M059J (cell line): Measurements from ENCODE around the gene VPS9D1. TPM values are rescaled to one million over a fixed set of nuclear protein-coding genes. Genes with fewer than 3 reads are reported as not detected.
A peak's percentile ranks its signal among the peaks of the same experiment; 100 is the strongest.
"Not testable (repeated sequence)": the region's sequence is repeated elsewhere in the genome, so short reads cannot be mapped to it uniquely, and the experiment has no call there.

ENCODE experiments used
- DNase-seq: peaks from one replicate; pipeline ENCODE4 v3.0.0-alpha.2; 2012; ENCODE audit warnings: low read depth
- total RNA-seq: library from RNA; depleted of rRNA; stranded (reverse); fragments of >200 nt; shearing (Covaris generic); gene quantifications from 2 replicates; pipeline ENCODE4 v1.2.3, GENCODE V29; 2014

The VPS9D1 gene
- total RNA-seq, 1 experiment from 2014 or later: 7.0 TPM

- DNase-seq: no peak
Measured at GRCh38 chr16:89709716-89710432, 10.8 kb downstream of the VPS9D1 start.

- DNase-seq: no peak
Measured at GRCh38 chr16:89709166-89709565, 11.5 kb downstream of the VPS9D1 start.

GRCh38 chr16:89708481-89708931 is 12.2 kb downstream of the VPS9D1 start:
- no peak for DNase-seq

- no peak for DNase-seq
Measured at GRCh38 chr16:89707695-89708094, 13.0 kb downstream of the VPS9D1 start.

GRCh38 chr16:89706518-89707260 is 14.0 kb downstream of the VPS9D1 start:
- DNase-seq: no peak

GRCh38 chr16:89705006-89705405 is 15.7 kb downstream of the VPS9D1 start:
- DNase-seq: no peak

- DNase-seq: no peak
Measured at GRCh38 chr16:89704281-89704680, 16.4 kb downstream of the VPS9D1 start.

- DNase-seq: peak; percentile 90
Measured at GRCh38 chr16:89701425-89702406, 19.0 kb downstream of the VPS9D1 start, which contains the start of gene SPATA2L. Gene SPATA2L (minus strand): TSS chr16:89701705. CDS start chr16:89701232, 473 bp downstream.

GRCh38 chr16:89700649-89701424 is 19.9 kb downstream of the VPS9D1 start:
- peak; percentile 55 for DNase-seq

GRCh38 chr16:89700100-89700648 is 20.5 kb downstream of the VPS9D1 start:
- DNase-seq: peak; percentile 98

- DNase-seq: not testable (repeated sequence)
Measured at GRCh38 chr16:89699629-89700099, 21.0 kb downstream of the VPS9D1 start.

- not testable (repeated sequence) for DNase-seq
Measured at GRCh38 chr16:89698717-89699116, 22.0 kb downstream of the VPS9D1 start.

- DNase-seq: no peak
Measured at GRCh38 chr16:89697616-89698331, 22.9 kb downstream of the VPS9D1 start.

- no peak for DNase-seq
Measured at GRCh38 chr16:89697161-89697615, 23.5 kb downstream of the VPS9D1 start.

GRCh38 chr16:89696670-89697128 is 24.0 kb downstream of the VPS9D1 start:
- DNase-seq: no peak

GRCh38 chr16:89695875-89696669 is 24.6 kb downstream of the VPS9D1 start:
- DNase-seq: no peak

GRCh38 chr16:89695086-89695874 is 25.4 kb downstream of the VPS9D1 start:
- no peak for DNase-seq

GRCh38 chr16:89694784-89695085 is 26.0 kb downstream of the VPS9D1 start:
- not testable (repeated sequence) for DNase-seq
